DOHH2 (cell line): Measurements from ENCODE around the gene MTHFR.

Source experiments
- H3F3A ChIP-seq: fragments of 200-600 bp; sonication (generic), shearing (Covaris generic); 2 replicates; pipeline ENCODE4 v1.6.0; 2016; ENCODE audit warnings: antibody characterized with exemption, mild to moderate bottlenecking; ENCODE audit not compliant: control insufficient read depth, insufficient read depth
- H3K27ac ChIP-seq: fragments of 200-600 bp; sonication (generic); 2 replicates; pipeline ENCODE4 v1.5.1; 2014; ENCODE audit warnings: low read depth, mild to moderate bottlenecking, low read length, moderate library complexity
- H3K27me3 ChIP-seq: fragments of 200-600 bp; sonication (generic); 2 replicates; pipeline ENCODE4 v1.6.1; 2014; ENCODE audit warnings: mild to moderate bottlenecking, low read length, mixed read lengths; ENCODE audit not compliant: control insufficient read depth
- H3K36me3 ChIP-seq: fragments of 200-600 bp; sonication (generic); 2 replicates; pipeline ENCODE4 v1.6.1; 2014; ENCODE audit warnings: mild to moderate bottlenecking, low read length, moderate library complexity, mixed read lengths; ENCODE audit not compliant: control insufficient read depth
- H3K4me1 ChIP-seq: fragments of 200-600 bp; sonication (generic); 2 replicates; pipeline ENCODE4 v1.6.1; 2014; ENCODE audit warnings: mild to moderate bottlenecking, low read length, mixed read lengths; ENCODE audit not compliant: control insufficient read depth
- H3K4me2 ChIP-seq: fragments of 200-600 bp; sonication (generic); 2 replicates; pipeline ENCODE4 v1.6.0; 2014; ENCODE audit warnings: mild to moderate bottlenecking, low read length, moderate library complexity
- H3K4me3 ChIP-seq: fragments of 200-600 bp; sonication (generic); 2 replicates; pipeline ENCODE4 v1.5.1; 2014; ENCODE audit warnings: mild to moderate bottlenecking, low read length, mixed read lengths
- H3K79me2 ChIP-seq: fragments of 200-600 bp; sonication (generic); 2 replicates; pipeline ENCODE4 v1.6.1; 2014; ENCODE audit warnings: mild to moderate bottlenecking, low read length, mixed read lengths; ENCODE audit not compliant: control insufficient read depth
- H3K9me2 ChIP-seq: fragments of 200-600 bp; sonication (generic); replicated peaks from 2 replicates; pipeline ENCODE4 v1.6.1; 2014; ENCODE audit warnings: mild to moderate bottlenecking, low read length, mixed read lengths; ENCODE audit not compliant: control insufficient read depth
- H3K9me3 ChIP-seq: fragments of 200-600 bp; sonication (generic); 2 replicates; pipeline ENCODE4 v1.6.1; 2014; ENCODE audit warnings: antibody characterized with exemption, low read length, mixed read lengths; ENCODE audit not compliant: control insufficient read depth, insufficient read depth
- H4K20me1 ChIP-seq: fragments of 200-600 bp; sonication (generic); 2 replicates; pipeline ENCODE4 v1.6.0; 2014; ENCODE audit warnings: low read depth, mild to moderate bottlenecking, antibody characterized with exemption, low read length, moderate library complexity; ENCODE audit not compliant: control insufficient read depth, insufficient read depth
- EZH2phosphoT487 ChIP-seq: fragments of 200-600 bp; sonication (generic); IDR thresholded peaks from 2 replicates; pipeline ENCODE4 v1.6.1; 2017; ENCODE audit warnings: borderline replicate concordance, mild to moderate bottlenecking, antibody characterized with exemption, low read length, moderate library complexity, mixed read lengths
- TF ChIP-seq, protein P1 (sequence below): fragments of 200-600 bp; sonication (generic); IDR thresholded peaks from one replicate; pipeline ENCODE4 v1.5.1; 2014; ENCODE audit warnings: antibody characterized with exemption, mild to moderate bottlenecking, low read depth, low read length; ENCODE audit not compliant: poor library complexity, severe bottlenecking

The MTHFR gene

DNA sequence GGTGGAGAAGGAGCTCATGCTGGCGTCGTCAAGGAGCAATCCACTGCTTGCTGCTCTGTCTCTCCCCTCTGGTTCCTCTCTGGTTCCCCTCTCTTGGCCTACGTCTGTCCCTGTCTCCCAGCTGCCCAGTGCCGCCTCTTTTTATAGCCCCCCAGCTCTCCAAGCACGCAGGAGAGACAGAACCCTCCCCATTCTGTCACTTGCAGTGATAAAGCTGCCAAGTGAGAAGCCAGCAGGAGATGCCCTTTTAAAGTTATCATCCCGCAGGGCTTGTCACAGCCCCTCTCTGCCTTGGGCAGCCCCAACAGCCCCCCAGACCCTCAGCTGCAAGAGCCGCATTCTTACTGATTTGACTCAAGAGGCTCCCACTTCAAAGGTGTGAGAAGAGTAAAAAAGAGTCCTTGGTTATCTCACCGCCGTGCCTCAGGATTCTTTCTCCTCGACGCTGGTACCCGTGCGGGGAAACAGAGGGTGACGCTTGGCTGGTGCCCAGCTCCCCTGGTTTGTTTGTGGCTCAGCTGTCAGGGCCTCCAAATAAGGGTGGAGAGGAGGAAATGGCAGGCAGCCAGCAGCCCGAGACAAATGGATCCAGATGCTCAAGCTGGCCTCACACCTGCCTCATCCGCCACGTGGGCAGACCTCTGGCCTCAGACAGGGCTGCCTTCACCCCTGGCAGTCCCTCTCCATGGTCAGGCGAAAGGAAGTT is 42.1 kb upstream of the MTHFR start, which contains the start of gene NPPA:
TSS of gene NPPA (minus strand) at position 117 of the 706 bp plus-strand sequence. CDS start at position 18, 99 bp downstream.
- Histone ChIP-seq H3K9me2 (no peaks in the 10 kb centered on the region), H3K4me3 (peak within 1 kb of the TSS; percentile 3; the same call in 1 of the 2 replicates), H3F3A (peaks cover 4% of the 10 kb centered on the region), H3K79me2 (no peaks in the 10 kb centered on the region), H4K20me1 (no peaks in the 10 kb centered on the region; the same call in 1 of the 2 replicates), H3K27me3 (peaks cover 1% of the 10 kb centered on the region), H3K27ac (no peak within 1 kb of the TSS), H3K4me1 (peaks cover 61% of the 10 kb centered on the region), H3K4me2 (peak within 1 kb of the TSS; percentile 48), H3K9me3 (no peaks in the 10 kb centered on the region), H3K36me3 (peaks cover 39% of the 10 kb centered on the region)
- TF ChIP-seq, protein P1, sequence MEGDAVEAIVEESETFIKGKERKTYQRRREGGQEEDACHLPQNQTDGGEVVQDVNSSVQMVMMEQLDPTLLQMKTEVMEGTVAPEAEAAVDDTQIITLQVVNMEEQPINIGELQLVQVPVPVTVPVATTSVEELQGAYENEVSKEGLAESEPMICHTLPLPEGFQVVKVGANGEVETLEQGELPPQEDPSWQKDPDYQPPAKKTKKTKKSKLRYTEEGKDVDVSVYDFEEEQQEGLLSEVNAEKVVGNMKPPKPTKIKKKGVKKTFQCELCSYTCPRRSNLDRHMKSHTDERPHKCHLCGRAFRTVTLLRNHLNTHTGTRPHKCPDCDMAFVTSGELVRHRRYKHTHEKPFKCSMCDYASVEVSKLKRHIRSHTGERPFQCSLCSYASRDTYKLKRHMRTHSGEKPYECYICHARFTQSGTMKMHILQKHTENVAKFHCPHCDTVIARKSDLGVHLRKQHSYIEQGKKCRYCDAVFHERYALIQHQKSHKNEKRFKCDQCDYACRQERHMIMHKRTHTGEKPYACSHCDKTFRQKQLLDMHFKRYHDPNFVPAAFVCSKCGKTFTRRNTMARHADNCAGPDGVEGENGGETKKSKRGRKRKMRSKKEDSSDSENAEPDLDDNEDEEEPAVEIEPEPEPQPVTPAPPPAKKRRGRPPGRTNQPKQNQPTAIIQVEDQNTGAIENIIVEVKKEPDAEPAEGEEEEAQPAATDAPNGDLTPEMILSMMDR: no peak
- TF ChIP-seq EZH2phosphoT487: no peak

- peaks cover 53% of the 10 kb centered on the region for H3K36me3 ChIP-seq
- H3K79me2 ChIP-seq: no peaks in the 10 kb centered on the region
- no peaks in the 10 kb centered on the region for H3K9me3 ChIP-seq
- H3K4me2 ChIP-seq: 0 out of 2 replicates have a peak overlapping the region, but pooled peaks have one; percentile 8
- peak overlapping the region; percentile 16; the same call in 1 of the 2 replicates for H3K27ac ChIP-seq
- H3K9me2 ChIP-seq: no peaks in the 10 kb centered on the region
- H3K4me3 ChIP-seq: no peak overlapping the region
- H3F3A ChIP-seq: peaks cover 15% of the 10 kb centered on the region
- H4K20me1 ChIP-seq: no peaks in the 10 kb centered on the region; the same call in 1 of the 2 replicates
- H3K27me3 ChIP-seq: no peaks in the 10 kb centered on the region
- TF ChIP-seq, protein P1: no peak
- TF ChIP-seq EZH2phosphoT487: no peak
- H3K4me1 ChIP-seq: peaks cover 79% of the 10 kb centered on the region
Observed at GRCh38 chr1:11845641-11846335, 40.0 kb upstream of the MTHFR start.

GRCh38 chr1:11842154-11843041 is 36.6 kb upstream of the MTHFR start:
- Histone ChIP-seq H3K27me3 (no peaks in the 10 kb centered on the region), H3K79me2 (no peaks in the 10 kb centered on the region), H3K4me1 (peaks cover 77% of the 10 kb centered on the region), H3K9me3 (no peaks in the 10 kb centered on the region), H4K20me1 (no peaks in the 10 kb centered on the region), H3K4me3 (peak overlapping the region; percentile 70), H3F3A (peaks cover 15% of the 10 kb centered on the region), H3K27ac (peak overlapping the region; percentile 88), H3K4me2 (peak overlapping the region; percentile 91), H3K36me3 (peaks cover 82% of the 10 kb centered on the region), H3K9me2 (no peaks in the 10 kb centered on the region)
- no peak for TF ChIP-seq EZH2phosphoT487
- TF ChIP-seq, protein P1: no peak
